Body of pancreas (tissue), 4 donors: ENCODE data around the gene TAB3. TPM values are rescaled to one million over a fixed set of nuclear protein-coding genes. Genes with fewer than 3 reads are reported as not detected.

Experiments
- ATAC-seq: fragments of 150-250 bp; one replicate; pipeline ENCODE4 v1.9.1; 2016
- DNase-seq, 4 donors: peaks; one replicate each; pipeline ENCODE4 v3.0.0-alpha.2; 2019
- H3K27ac ChIP-seq, 4 donors: fragments of 200-600 bp; sonication (generic); 1 replicate in 3 of 4; 2 replicates in 1 of 4; pipeline versions ENCODE4 v1.5.1 to v1.6.1; 2016 to 2019; ENCODE audit warnings: mild to moderate bottlenecking in 1 of 4, mixed read lengths in 1 of 4, moderate library complexity in 1 of 4
- H3K27me3 ChIP-seq, 2 donors: fragments of 200-600 bp; sonication (generic); one replicate each; pipeline ENCODE4 v1.6.0; 2016; ENCODE audit warnings: mild to moderate bottlenecking in 1 of 2
- H3K36me3 ChIP-seq, 2 donors: fragments of 200-600 bp; sonication (generic); replicated peaks in 1 of 2; 2 replicates each; pipeline ENCODE4 v1.5.1; 2016; ENCODE audit warnings: low read depth in 2 of 2; ENCODE audit not compliant: insufficient read depth in 1 of 2
- H3K4me1 ChIP-seq: fragments of 200-600 bp; sonication (generic); one replicate; pipeline ENCODE4 v1.6.0; 2016
- H3K4me3 ChIP-seq, 2 donors: fragments of 200-600 bp; sonication (generic); 1 replicate in 1 of 2; 2 replicates in 1 of 2; pipeline ENCODE4 v1.5.1; 2016 to 2019
- H3K9me3 ChIP-seq, 3 donors: fragments of 200-600 bp; sonication (generic); 1 replicate in 2 of 3; 2 replicates in 1 of 3; pipeline ENCODE4 v1.5.1; 2016
- POLR2A ChIP-seq, 3 donors: fragments of 450-650 bp; IDR thresholded peaks; one replicate each; pipeline ENCODE4 v1.6.1; 2016; ENCODE audit warnings: antibody characterized with exemption in 3 of 3, mild to moderate bottlenecking in 2 of 3
- WGBS, 2 donors: methylation state at CpG; one replicate each; pipeline ENCODE4 v1.1.5; 2017; 5-methylcytosine and 5-hydroxymethylcytosine counted together
- intact Hi-C: fragments of 100-400 bp; cut with DNase I; formaldehyde crosslinking; loops from one replicate; pipeline ENCODE4 v1.15.1; 2023
- total RNA-seq, 2 donors: library from RNA; depleted of rRNA; stranded (reverse); fragments of >200 nt; gene quantifications; one replicate each; pipeline ENCODE4 v1.1.0, GENCODE V29; 2016
- TF ChIP-seq, protein P1 (sequence below), 7 experiments: fragments of 450-650 bp in 4 of 7; fragments of 200-600 bp in 3 of 7; sonication (generic) in 3 of 7; IDR thresholded peaks; one replicate each; pipeline ENCODE4 v1.5.1; 2016 to 2019; ENCODE audit warnings: antibody characterized with exemption in 7 of 7

TAB3 gene
- total RNA-seq, 2 donors from 2014 or later, result 24.1 to 36.3 TPM

DNA sequence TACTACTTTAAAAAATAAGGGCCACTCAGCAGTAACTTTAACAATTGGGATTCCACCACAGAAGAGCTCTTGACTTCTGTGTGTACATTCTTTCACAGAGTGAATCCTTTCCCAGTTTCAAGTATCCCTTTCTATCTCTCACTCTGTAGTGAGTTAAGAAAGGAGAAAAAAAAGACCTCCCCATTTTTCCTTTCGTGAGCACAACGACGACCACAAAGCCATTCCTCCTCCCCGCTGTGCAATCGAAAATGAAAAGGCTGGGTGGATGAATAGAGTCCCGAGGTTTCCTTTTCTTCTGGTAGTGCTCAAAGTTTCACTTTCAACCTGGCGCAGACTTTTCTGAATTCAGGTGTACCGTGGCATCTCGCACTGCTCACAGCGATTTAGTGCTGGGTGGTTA is 58.0 kb downstream of the TAB3 start:
- Histone ChIP-seq H3K9me3 (no peaks in the 10 kb centered on the region), H3K27me3 (no peaks in the 10 kb centered on the region), H3K4me1 (no peaks in the 10 kb centered on the region), H3K4me3 (no peak overlapping the region), H3K27ac (no peak overlapping the region), H3K36me3 (no peaks in the 10 kb centered on the region)
- TF ChIP-seq, protein P1, sequence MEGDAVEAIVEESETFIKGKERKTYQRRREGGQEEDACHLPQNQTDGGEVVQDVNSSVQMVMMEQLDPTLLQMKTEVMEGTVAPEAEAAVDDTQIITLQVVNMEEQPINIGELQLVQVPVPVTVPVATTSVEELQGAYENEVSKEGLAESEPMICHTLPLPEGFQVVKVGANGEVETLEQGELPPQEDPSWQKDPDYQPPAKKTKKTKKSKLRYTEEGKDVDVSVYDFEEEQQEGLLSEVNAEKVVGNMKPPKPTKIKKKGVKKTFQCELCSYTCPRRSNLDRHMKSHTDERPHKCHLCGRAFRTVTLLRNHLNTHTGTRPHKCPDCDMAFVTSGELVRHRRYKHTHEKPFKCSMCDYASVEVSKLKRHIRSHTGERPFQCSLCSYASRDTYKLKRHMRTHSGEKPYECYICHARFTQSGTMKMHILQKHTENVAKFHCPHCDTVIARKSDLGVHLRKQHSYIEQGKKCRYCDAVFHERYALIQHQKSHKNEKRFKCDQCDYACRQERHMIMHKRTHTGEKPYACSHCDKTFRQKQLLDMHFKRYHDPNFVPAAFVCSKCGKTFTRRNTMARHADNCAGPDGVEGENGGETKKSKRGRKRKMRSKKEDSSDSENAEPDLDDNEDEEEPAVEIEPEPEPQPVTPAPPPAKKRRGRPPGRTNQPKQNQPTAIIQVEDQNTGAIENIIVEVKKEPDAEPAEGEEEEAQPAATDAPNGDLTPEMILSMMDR (IDR thresholded peaks at IDR 0.05), result no peak
- ATAC-seq (no peak), DNase-seq (no peak)
- WGBS, 2 donors, result 87 to 92% methylated on average over 9 to 10 of the region's 10 CpGs
- intact Hi-C loops, result no loop called here

DNA sequence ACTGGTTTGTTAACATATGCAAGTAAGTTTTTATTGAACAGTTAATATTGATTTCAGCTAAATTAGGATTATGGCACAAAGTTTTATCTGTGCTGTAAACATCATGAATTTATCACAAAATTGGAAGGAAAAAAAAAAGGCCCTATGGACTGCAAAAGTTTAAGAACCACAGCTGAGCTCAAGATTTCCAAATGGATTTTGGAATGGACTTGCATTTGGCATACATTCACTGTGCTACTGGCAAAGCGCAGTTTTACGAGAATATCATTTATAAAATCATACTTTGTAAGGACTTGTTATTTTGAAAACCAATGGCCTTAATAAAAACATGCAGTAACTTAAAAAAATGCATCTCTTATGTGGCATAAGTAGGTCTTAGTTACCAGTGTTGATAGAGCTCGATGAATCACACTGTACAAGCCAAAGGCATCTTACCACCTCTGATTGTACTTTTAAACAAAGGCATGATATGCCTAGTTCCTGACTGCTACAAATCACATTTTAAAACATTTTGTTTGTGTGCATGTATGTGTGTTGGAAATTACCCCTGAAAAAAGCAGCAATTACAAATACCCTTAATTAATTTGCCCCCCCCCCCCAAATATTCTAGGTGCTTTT is 58.6 kb downstream of the TAB3 start:
- H3K9me3 ChIP-seq, result no peaks in the 10 kb centered on the region
- DNase-seq (no peak), ATAC-seq (no peak)
- no peak overlapping the region for H3K27ac ChIP-seq
- no peaks in the 10 kb centered on the region for H3K36me3 ChIP-seq
- intact Hi-C loops, result no loop called here
- WGBS, 2 donors, result 87 to 90% methylated on average over 3 of the region's 3 CpGs
- H3K4me3 ChIP-seq, result no peak overlapping the region
- H3K27me3 ChIP-seq, result no peaks in the 10 kb centered on the region
- H3K4me1 ChIP-seq, result no peaks in the 10 kb centered on the region
- TF ChIP-seq POLR2A (IDR thresholded peaks at IDR 0.05), result no peak
- TF ChIP-seq, protein P1 (IDR thresholded peaks at IDR 0.05), result no peak

DNA sequence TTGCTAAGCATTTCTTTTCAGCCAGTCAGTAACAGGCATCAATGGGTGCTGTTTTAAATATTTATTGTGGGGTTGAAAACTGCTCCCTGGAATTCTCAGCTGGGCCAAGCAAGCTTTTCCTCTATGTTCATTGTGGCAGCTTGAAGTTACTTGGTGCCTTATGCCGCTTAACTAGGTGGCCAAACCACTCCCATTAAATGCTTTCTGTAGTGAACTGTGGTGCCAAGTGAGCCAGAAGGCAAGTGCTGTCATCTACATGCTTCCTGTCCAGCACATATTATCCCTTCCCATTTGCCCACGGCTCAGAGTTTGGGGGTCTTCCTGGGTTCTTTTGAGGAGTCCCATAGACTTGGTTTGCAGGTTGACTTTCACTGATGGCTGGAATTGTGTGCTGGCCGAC is 64.8 kb downstream of the TAB3 start:
- TF ChIP-seq, protein P1 (IDR thresholded peaks at IDR 0.05), result no peak
- no peak for TF ChIP-seq POLR2A (IDR thresholded peaks at IDR 0.05)
- 66 to 88% methylated on average over 1 to 3 of the region's 3 CpGs for WGBS, 2 donors
- no peaks in the 10 kb centered on the region for H3K27me3 ChIP-seq
- intact Hi-C loops, result no loop called here
- H3K4me1 ChIP-seq, result no peaks in the 10 kb centered on the region
- DNase-seq (no peak), ATAC-seq (no peak)
- H3K36me3 ChIP-seq, result no peaks in the 10 kb centered on the region
- H3K9me3 ChIP-seq, result no peaks in the 10 kb centered on the region
- no peak overlapping the region for H3K4me3 ChIP-seq
- H3K27ac ChIP-seq, result no peak overlapping the region

DNA sequence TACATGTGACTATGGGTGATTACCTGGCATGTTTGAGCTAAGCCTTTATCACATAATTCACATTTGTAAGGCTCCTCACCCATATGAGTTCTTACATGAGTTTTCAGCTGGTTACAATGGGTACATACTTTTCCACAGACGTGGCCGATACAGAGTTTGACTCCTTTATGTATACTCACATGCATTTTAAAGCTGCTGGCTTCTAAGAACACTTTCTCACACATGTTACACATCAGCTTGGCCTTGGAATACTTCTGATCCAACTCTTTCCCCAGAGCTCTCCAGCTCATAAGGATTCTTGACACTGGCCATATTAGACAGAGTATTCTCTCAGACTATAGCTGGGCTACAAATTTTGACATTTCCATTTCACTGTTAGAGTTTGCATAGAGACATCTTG is 66.3 kb downstream of the TAB3 start:
- no peak for ATAC-seq
- Histone ChIP-seq H3K4me1 (no peaks in the 10 kb centered on the region), H3K36me3 (no peaks in the 10 kb centered on the region), H3K27ac (no peak overlapping the region), H3K27me3 (no peaks in the 10 kb centered on the region), H3K4me3 (no peak overlapping the region), H3K9me3 (no peaks in the 10 kb centered on the region)
- TF ChIP-seq, protein P1 (IDR thresholded peaks at IDR 0.05), result no peak
- TF ChIP-seq POLR2A (IDR thresholded peaks at IDR 0.05), result no peak
- no peak for DNase-seq
- intact Hi-C loops, result no loop called here
- WGBS, 2 donors, result 63 to 92% methylated on average over 2 of the region's 2 CpGs

DNA sequence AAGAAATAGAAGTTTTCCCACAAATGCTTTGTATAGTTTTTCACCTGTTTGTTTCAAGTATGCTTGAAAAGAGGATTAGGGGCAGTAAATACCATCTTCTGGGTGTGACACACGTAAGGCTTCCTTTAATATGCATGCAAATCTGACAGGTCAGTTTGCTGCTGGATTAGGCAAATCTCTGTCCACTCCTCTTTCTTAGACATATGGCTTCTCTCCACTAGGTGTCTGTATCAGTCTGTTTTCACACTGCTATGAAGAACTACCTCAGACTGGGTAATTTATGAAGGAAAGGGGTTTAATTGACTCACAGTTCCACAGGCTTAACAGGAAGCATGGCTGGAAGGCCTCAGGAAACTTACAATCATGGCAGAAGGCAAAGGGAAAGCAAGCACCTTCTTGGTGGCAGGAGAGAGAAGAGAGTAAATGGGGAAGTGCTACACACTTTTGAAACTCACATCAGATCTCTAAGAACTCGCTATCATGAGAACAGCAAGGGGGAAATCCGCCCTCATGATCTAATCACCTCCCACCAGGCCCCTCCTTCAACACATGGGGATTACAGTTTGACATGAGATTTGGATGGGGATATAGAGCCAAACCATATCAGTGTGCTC is 66.9 kb downstream of the TAB3 start:
- ATAC-seq, result no peak
- Histone ChIP-seq H3K27me3 (no peaks in the 10 kb centered on the region), H3K36me3 (no peaks in the 10 kb centered on the region), H3K4me3 (no peak overlapping the region), H3K4me1 (no peaks in the 10 kb centered on the region), H3K9me3 (no peaks in the 10 kb centered on the region), H3K27ac (no peak overlapping the region)
- DNase-seq, result no peak
- TF ChIP-seq, protein P1 (IDR thresholded peaks at IDR 0.05), result peak in 1 of 7 experiments; percentile 2
- no peak for TF ChIP-seq POLR2A (IDR thresholded peaks at IDR 0.05)
- WGBS, 2 donors, result 53 to 65% methylated on average over 3 of the region's 3 CpGs
- intact Hi-C loops, result no loop called here
